ENCODE data around the gene ZMIZ1.

Gene ZMIZ1, protein sequence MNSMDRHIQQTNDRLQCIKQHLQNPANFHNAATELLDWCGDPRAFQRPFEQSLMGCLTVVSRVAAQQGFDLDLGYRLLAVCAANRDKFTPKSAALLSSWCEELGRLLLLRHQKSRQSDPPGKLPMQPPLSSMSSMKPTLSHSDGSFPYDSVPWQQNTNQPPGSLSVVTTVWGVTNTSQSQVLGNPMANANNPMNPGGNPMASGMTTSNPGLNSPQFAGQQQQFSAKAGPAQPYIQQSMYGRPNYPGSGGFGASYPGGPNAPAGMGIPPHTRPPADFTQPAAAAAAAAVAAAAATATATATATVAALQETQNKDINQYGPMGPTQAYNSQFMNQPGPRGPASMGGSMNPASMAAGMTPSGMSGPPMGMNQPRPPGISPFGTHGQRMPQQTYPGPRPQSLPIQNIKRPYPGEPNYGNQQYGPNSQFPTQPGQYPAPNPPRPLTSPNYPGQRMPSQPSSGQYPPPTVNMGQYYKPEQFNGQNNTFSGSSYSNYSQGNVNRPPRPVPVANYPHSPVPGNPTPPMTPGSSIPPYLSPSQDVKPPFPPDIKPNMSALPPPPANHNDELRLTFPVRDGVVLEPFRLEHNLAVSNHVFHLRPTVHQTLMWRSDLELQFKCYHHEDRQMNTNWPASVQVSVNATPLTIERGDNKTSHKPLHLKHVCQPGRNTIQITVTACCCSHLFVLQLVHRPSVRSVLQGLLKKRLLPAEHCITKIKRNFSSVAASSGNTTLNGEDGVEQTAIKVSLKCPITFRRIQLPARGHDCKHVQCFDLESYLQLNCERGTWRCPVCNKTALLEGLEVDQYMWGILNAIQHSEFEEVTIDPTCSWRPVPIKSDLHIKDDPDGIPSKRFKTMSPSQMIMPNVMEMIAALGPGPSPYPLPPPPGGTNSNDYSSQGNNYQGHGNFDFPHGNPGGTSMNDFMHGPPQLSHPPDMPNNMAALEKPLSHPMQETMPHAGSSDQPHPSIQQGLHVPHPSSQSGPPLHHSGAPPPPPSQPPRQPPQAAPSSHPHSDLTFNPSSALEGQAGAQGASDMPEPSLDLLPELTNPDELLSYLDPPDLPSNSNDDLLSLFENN

DNA sequence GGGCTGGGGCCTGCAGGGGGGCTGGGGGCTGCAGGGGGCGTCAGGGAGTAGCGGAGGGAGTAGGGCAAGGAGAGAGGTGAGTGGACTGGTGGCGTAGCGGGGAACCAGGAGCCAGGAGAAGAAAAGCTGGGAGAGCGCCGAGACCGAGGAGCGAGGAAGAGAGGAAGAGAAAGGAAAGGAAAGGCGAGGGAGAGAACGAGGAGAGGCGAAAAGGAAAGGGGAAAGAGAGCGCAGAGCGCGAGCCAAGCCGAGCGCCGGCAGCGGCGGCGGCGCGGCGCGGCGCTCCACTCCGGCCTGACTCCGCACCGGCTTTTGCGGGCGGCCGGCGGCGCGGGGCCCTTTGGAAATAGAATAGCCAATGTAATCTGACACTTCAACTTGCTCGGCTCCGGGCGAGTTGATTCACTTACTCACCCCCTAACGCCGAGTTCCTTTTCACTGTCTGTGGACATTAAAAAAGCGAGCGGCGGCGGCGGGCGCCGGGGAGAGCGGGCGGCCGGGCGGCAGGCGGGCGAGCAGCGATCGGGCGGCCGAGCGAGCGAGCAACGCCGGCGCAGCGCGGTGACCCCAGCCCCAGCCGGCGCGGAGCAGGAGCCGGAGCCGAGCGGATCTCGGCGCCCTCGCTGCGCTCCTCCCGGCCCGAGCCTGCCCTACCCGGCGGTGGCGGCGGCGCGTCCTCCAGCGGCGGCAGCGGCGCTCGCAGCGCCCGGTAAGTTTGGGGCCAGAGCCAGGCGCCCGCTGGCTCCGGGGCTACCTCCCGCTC lies at the start of gene ZMIZ1:
TSS of gene ZMIZ1 (plus strand) at position 405 of the 763 bp plus-strand sequence. CDS start 132,667 bp downstream, outside the sequence.
- peak; percentile 66 for DNase-seq (ENCODE audit: low read depth)

DNA sequence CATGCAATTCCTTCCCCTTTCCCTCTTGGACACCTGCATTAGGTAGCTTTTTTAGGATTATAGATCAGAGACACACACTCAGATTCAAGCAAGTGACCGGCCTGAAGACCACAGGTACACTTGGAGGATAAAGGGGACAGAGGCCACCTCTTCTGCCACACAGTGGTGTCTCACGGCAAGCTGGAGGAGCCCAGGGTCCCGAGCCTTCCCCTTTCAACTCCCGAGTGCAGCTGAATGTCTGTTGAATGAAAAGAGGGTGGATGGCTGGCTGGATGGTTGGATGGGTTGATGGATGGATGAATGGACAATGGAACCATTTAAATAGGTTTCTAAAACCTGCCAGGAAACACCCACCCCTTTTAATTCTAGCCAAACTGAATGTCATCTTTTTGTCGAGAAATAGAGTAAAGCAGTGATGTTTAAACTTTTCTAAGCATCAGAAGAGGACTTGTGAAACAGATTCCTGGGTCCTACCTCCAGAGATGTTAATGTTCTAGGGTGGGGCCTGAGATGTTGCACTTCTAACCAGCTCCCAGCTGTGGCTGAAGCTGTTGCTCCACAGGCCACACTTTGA lies 49.2 kb upstream of the ZMIZ1 start:
- DNase-seq (ENCODE audit: low read depth): no peak

DNA sequence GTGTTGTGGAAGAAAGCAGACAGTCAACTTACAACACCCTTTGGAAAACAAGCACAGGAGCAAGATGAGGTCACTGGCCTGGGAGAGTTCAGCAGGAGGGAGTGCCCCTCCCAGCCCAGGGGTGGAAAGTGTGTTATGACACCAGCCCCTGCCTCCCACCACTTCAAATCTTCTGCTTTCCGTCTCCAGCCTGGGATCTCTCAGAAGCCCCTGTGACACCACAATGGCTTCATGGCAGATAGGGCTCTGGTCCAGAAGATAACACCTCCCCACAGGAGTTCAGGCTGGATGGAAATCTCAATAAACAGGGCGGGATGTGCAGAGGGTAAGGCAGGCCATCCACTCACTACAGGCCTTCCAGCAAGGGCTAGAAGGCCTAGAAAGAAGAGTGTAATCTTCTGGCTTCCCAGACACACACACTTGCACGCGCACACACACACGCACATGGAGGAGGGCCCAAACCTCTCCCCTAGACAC lies 48.7 kb upstream of the ZMIZ1 start:
- DNase-seq (ENCODE audit: low read depth): no peak

DNA sequence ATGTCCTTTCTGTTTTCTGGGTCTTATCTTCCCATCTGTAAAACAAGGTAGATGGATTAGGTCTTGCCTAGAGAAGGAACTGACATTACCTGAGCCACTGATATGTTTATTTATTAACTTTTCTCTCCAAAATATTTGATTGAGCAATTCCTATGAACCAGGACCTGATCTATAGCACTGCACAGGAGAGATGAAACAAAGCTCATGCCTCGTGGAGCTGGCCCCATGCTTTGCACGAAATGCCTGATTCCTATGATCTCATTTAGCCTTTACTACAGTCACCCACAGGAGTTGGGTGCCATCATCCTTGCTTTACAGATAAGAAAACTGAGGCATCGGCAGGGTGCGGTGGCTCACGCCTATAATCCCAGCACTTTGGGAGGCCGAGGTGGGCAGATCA lies 48.2 kb upstream of the ZMIZ1 start:
- no peak for DNase-seq (ENCODE audit: low read depth)

DNA sequence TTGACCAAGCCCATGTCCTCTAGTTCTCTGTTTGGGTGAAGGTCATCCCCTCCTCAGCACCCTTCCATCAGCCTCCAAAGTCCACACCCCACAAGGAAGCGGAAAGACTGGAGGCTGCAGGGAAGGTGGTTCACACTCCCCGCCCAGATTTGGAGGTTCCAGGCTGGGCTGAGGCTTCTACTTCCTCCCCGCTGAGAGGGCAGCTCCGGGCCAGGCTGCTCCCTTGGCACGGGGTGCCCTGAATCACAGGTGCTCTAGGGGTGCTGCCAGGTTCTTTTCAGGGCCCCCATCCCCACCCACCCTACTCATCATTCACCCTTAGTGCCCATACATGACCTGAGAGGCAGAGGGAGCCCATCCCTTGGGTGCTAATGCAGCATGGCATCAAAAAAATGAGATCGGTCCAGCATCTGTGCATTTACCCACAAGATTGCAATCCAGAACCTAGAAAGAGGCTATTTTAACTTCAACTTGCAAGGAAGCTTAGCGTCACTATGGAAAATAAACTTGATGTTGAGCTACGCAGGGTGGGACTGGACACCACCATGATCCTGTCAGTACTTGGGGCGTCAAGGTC lies 47.3 kb upstream of the ZMIZ1 start:
- DNase-seq (ENCODE audit: low read depth): no peak

DNA sequence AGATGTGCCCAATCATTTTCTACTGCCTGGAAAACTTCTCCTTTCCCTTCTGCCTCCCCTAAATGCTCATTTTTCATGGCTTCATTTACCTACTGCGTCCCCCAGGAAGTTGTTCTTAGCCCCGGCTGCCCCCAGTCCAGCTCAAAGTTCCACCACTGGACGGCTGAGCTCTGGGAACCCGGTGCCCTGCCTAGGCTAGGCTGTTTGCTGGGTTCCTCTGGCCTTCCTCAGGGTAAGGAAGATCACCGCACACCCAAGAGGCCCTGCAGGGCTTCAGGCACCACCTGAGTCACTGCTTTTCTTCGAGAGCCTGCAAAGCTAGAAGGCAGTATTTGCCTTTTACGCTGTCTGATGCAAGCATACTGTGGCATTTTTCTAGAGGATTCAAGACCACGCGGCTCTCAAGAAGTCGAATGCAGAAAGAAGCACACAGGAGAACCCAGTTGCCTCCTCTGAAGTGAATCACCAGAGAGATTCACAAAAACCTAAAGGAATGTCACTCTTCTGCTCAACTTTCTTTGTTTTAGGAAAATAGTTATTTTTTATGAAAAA lies 46.7 kb upstream of the ZMIZ1 start:
- no peak for DNase-seq (ENCODE audit: low read depth)

DNA sequence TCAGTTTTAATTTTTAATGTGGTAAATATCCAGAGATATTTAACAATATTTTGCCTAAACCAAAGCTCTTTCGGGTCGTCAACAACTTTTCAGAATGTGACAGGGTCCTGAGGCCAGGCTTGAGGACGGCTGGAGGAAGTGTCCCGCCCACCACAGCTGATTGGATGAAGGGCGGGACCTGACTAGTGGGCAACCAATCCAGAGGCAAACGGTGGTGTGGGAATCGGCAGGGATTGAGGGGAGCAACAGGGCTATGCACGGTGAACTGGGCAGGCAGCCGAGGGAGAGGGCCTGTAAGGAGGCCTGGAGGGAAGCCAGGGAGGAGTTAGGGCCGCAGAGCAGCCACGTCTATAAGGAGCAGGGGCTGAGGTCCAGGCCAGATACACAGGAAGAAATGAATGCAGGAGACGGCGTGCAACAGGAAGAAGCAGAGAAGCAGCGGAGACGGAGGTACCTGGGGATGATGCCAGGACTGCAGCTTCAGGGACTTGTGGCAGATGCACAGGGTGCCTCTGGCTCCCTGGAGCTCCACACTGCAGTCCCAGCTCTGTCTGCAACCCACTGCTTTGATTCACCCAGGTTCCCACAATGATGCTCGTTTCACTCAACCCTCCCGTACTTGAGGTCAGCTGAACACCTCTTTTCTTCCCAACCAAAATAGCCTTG lies 46.1 kb upstream of the ZMIZ1 start:
- DNase-seq (ENCODE audit: low read depth): no peak

DNA sequence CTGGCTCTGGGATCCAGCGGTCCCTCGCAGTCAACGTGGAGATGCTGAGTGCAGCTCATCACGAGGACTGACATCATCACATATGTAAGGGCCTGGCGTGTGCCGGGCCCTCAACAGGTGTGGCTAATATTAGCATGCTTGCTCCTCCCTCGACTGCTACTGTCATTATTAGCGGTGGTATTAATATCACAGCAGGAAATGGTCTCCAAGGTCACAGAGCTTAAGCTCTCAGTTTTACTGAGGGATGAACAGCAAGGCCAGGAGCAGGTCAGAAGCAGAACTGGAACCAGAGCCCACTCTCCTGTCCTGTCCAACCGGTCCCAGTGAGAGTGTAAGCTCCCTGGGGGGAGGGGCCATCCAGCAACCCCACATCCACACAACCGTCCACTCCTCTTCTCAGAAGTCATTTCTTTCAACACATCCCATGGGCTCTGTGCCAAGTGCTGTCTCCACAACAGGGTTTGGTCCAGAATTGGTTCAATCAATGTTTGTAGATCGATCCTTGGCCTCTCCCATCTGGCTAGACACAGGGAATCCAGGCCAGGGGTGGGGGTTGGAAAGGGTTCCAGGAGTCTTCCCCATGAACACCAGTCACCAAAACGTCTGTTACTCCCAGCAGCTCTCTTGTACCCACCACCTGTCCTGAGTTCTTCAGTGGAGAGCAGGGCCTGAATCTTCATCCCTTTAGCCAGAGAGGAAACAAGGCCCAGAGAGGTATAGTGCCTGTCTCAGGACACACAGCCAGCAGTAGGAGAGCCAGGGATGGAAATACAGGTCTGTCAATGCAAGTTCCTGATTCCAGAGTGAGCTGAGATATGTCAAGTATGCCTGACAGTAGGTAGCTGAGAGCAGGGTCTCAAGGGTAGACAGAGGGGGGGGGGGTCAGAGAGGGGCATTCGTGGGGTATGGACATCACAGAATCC lies 45.3 kb upstream of the ZMIZ1 start:
- DNase-seq (ENCODE audit: low read depth): no peak

DNA sequence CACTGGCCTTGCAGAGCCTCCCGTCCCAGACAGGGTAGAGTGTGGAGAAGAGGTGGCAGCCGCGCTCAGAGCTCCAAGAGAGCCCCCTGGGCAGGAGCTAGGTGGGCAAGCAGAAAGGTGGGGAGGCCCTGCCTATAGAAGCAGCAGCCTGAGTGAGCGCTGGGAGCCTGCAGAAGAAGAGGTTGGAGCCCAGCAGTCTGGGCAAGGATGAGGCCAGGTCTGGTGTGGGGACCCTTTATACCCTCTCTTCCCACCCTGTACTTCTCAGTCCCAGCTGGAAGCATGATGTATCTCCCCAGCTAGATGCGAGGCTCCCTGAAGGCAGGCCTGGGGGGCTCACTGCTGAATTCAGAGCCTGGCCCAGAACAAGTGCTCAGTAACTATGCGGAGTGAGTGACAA lies 44.5 kb upstream of the ZMIZ1 start:
- no peak for DNase-seq (ENCODE audit: low read depth)

DNA sequence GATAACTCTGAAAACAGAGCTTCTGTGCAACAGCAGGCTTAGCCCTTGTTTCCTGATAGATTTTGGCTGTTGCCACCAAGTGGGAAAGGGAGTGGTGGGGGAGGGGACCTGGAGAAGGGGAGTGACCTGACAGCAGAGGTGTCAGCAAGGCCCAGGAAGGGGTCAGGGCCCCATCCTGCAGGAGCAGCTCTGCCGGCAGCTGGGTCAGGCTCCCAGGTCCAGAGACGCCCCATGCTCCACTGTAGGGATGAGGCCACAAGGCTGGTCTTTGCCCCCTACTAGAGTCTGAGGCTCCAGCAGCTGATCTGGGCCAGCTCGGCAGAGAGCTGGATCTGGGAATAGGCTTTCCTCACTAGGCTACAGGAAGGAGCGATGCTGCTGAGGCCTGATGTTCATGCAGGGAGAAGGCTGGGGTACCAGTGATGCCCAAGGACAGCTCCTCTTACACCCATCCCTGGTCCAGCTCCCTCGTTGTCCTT lies 44.0 kb upstream of the ZMIZ1 start:
- no peak for DNase-seq (ENCODE audit: low read depth)

DNA sequence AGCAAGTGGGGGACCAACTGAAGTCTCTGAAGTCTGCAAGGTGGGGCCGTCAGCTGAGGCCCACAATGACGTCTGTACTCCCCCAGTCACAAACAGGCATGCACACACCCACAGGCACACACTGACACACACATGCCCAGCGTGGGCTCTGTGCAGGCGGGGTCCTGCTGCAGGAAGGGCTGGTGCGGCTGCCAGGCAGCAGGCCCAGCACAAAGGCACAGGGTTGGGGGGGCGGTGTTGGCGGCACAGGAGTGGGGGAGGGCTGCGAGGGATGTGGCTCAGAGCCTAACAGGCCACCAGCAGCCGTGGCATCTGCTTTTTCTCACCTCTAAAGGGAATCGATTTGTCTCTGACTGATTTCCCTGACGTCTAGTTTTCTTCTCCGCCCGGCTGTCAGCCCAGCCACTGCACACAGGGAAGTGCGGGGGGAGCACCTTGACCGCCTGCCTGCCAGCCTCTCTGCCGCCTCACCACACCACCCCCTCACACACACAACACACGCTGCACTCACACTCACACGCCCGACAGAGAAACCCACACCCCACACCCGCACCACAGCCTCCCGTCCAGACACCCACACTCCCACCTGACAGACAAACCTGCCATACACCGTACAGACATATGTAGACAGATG lies 43.5 kb upstream of the ZMIZ1 start:
- no peak for DNase-seq (ENCODE audit: low read depth)

DNA sequence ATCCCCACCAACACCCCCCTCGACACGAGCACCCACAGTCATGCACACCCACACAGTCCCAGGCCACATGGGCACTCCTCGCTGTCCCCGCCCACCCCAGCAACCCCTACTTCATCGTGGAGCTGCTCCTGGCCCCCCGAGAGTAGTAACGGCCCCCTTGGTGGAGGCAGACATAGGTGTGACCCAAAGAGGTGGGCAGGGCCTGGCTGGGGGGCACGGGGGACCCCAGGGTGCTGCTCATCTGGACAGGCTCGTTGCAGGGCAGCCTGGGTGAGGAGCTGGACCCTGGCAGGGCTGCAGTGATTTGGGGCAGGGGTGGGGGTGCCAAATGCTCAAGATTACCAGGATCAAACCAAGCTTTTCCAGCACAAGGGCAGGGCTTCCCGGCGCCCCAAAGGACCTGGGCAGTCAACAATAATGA lies 42.4 kb upstream of the ZMIZ1 start:
- no peak for DNase-seq (ENCODE audit: low read depth)

DNA sequence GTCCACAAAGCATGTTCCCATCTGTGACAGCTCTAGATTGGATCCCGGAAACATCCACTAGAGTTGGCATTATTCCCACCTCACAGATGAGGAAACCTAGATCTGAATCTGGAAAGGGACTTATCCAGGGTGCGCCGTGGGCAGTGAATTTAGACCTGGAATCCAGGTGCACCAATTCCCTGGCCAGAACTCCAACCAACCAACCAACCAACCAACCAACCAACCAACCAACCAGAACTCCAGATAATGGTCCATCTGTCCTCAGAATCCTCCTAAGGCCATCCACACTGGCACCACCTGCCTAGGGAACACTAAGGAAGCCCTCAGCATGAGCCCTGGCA lies 42.0 kb upstream of the ZMIZ1 start:
- no peak for DNase-seq (ENCODE audit: low read depth)

DNA sequence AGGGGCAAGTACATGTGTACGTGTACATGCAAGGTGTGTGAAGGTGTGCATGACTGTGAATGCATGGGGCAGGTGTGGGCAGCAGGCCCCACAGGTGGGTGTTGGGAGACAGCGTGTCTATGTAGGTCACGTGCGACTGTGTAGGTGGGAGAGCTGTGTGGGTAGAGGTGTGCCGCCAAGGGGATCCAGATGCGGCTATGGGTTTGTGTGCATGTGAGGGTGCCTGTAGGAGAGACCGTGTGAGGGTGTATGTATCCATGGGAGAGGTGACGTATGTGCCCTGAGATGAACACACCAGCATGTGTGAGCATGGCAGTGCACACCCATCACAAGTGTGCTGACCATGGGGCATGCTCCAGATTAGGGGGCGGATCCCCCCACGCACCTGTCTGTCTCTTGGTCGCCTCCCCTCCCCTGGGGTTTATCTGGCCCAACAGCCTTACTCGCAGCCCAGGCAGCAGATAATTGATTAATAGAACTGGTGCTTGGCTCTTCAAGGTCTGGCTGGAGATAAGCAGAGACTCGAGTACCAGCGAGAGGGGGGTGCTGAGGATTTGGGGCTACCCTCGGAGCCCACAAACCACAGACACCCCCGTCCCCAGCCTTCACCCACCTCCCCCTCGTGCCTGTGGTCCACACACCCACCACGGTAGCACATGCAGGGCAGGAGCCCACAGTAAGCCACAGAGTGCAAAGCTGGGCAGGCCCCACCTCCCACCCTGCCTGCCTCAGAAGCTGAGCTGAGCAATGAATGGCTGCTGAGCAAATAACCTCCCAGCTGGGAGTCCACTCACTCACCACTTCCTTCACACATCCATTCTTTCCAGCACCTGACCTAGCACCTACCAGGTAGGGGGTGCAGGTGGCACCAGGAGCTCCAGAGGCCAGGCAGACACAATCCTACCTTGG lies 41.4 kb upstream of the ZMIZ1 start:
- no peak for DNase-seq (ENCODE audit: low read depth)

DNA sequence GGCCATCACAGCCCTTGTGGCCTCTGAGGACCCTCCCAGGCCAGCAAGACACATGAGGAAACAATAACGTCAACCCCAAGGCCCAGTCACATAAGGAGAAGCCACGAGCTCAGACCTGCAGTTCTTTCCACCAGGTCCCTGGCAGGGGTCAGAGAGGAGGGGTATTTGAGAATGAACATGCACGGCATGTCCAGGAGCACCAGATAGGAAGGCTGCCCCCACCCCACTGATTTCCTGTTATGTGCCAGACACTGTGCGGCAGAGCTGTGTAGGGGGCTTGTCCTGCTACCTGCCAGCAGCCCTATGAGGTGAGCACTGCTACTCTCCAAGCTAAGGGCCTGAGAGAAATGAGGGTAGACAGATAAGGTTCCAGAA lies 40.7 kb upstream of the ZMIZ1 start:
- no peak for DNase-seq (ENCODE audit: low read depth)

DNA sequence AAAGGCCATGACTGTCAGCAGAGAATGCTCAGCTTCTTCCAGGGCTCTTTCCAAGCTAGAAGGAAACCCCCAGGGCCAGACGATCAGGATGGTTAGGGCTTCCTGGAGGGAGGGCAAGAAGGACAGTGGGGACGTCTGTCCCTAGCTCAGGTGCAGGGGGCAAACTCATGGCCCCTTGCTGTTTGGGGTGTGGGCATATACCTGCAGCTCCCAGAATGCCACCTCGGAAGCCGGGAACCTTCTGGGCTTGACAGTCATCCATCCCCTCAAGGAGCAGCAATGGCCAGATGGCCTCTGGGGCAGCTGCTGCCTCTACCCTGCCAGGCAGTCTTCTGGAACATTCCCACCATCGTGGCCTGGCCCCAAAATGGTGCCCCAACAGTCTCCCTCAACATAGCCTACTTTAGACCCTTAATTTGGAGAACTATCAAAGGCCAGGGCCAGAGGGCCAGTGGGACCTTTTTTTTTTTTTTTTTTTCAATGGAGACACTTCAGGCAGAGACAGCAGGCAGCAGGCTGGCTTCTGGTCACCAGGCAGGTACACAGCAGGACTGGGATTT lies 40.2 kb upstream of the ZMIZ1 start:
- no peak for DNase-seq (ENCODE audit: low read depth)
